VCaP (cell line): Measurements from ENCODE around the gene GALNT6.

ENCODE experiments used
- H3K27ac ChIP-seq: fragments of 450-650 bp; 2 replicates; pipeline ENCODE4 v1.5.1; 2017
- TF ChIP-seq, protein P1 (sequence below): fragments of 450-650 bp; conservative IDR thresholded peaks from 2 replicates; pipeline ENCODE4 v1.5.1; 2017; ENCODE audit warnings: mild to moderate bottlenecking, moderate library complexity

GALNT6 gene

DNA sequence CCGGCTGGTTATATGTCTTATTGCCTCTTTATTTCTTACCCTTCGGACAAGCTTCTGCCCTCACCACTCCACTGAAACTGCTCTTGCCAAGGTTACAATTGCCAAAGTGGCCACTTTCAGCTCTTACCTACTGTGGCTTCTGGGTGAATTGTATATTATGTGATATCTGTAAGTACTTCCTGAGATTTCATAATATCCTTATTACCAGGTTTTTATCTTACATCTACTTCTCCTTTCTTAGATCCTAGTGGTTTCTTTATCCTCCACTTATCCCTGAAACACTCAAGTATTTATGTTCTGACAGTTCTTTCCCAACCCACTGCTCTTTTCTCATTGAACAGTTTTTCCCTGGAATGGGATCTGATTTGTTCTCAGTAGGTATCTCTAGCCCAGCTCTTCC is 55.3 kb downstream of the GALNT6 start:
- H3K27ac ChIP-seq: no peak overlapping the region
- TF ChIP-seq, protein P1, sequence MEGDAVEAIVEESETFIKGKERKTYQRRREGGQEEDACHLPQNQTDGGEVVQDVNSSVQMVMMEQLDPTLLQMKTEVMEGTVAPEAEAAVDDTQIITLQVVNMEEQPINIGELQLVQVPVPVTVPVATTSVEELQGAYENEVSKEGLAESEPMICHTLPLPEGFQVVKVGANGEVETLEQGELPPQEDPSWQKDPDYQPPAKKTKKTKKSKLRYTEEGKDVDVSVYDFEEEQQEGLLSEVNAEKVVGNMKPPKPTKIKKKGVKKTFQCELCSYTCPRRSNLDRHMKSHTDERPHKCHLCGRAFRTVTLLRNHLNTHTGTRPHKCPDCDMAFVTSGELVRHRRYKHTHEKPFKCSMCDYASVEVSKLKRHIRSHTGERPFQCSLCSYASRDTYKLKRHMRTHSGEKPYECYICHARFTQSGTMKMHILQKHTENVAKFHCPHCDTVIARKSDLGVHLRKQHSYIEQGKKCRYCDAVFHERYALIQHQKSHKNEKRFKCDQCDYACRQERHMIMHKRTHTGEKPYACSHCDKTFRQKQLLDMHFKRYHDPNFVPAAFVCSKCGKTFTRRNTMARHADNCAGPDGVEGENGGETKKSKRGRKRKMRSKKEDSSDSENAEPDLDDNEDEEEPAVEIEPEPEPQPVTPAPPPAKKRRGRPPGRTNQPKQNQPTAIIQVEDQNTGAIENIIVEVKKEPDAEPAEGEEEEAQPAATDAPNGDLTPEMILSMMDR: no peak

DNA sequence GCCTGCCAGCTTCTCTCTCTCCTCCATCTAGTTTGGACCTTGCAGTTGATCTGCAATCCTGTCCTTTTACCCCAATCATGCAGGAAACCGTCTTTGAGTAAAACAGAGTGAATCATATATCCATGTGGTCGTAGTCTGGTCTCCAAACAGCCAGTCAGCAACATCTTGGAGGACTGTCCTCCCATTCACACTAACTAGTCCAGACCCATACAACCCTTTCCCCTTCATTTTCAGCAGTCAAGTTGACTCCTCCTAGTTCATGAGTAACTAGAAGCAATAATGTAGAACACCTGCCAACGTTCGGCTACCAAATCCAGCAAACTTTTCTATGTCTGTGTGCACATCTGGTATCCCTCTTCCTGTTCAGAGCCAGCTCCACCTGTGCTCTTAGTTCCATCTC is 56.4 kb downstream of the GALNT6 start:
- TF ChIP-seq, protein P1: no peak
- no peak overlapping the region for H3K27ac ChIP-seq

DNA sequence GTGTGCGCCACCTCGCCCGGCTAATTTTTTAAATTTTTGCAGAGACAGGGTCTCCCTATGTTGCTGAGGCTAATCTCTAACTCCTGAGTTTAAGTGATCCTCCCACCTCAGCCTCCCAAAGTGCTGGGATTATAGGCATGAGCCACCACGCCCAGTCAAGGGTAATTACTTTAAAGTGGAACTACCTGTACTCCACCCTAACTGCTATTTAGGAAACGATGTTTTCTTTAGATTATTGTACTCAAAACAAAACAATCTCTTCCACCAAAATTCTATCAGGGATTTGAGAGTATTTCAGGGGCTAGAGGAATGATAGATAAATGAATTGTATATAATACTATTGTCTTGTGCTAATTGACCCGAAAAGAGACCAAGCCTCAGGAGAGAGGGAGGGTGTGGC is 57.7 kb downstream of the GALNT6 start:
- no peak overlapping the region for H3K27ac ChIP-seq
- TF ChIP-seq, protein P1: no peak

DNA sequence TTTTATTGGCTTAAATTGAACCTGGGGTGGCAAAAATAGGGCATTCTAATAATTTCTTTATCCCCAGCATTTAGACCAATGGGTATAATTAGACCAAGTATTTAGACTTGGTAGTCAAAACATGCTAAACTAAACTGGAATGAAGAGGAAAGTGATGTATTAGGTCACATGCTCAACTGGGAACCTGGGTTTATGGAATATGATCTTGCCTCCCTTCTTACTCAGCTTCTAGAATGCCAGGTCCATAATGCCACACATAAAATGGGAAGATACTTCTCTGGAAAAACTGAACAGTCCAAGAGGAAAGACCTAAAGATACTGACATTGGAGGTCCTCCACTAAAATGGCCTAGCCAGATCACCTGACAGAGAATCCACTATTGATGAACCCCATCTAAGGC is 61.0 kb downstream of the GALNT6 start:
- no peak overlapping the region for H3K27ac ChIP-seq

DNA sequence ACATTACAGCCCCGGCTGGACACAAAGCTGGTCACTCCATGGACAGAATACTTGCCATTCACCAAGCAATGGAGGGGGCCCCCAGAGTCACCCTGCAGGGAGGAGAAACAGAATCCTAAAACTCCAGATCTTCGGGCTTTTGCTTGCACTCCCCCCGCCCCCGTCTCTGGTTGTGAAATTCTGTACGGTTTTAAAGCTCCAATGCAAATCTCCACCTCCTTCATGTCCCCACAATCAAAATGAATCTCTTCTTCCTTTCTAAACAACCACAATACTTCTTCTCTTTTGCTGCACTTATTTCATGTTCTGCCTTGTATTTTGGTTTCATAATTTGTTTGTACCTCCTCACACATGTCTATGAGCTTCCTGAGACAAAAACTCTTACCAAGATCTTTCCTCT is 61.5 kb downstream of the GALNT6 start:
- TF ChIP-seq, protein P1: no peak
- H3K27ac ChIP-seq: no peak overlapping the region

More for the DNA sequence above, 61.0 kb downstream of the GALNT6 start:
- TF ChIP-seq, protein P1: no peak

DNA sequence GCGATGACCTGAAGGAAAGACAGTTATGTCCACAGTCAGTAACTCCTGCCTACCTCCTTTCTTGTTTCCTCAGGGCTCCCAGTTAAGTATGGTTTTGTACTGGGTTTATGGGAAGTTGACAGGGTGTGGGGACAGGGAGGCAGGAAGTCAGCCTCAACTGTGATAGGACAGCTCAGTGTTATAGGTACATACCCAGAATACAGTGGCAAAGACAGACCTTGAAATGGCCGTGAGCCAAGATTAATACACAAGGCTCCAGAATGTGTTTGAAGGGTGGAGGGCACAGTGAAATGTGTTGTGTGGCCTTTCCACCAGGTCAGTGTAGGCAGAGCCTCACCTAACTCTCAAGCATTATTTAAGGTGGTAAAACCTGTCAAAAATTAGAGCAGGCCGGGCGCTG is 62.6 kb downstream of the GALNT6 start:
- no peak overlapping the region for H3K27ac ChIP-seq
- TF ChIP-seq, protein P1: no peak

DNA sequence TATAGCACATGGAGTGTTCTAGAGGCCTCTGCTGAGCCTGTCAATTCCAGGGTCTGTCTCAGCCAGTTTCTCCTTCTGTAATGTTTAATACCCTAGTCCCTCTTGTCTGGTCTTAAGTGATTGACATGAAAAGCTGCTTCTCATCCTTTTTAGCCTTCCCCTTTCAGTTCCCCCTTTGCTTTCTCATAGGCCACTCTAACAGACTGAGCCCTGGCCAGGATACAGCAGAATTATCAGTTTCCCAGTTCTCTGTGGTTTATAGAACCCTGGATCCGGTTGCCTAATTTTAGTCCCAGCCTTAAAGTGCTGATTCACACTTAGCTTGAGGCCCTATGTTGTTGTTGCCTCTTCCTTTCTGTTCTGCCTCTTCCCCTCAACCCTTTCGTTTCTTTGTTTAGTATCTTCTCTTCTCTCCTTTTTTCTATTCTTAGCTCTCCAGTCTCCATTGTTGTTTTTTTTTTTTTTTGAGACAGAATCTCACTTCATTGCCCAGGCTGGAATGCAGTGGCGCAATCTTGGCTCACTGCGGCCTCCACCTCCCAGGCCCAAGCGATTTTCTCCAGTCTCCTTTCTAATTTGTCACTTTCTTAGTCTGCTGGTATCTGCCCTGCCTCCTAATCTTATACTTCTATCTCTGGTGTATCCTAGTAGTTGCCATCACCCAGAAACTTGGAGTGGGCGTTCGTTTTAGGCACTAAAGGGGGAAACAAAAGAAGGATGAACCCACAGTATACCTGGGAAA is 64.3 kb downstream of the GALNT6 start:
- no peak overlapping the region for H3K27ac ChIP-seq
- TF ChIP-seq, protein P1: no peak
